ENCODE results near the gene PIK3CA.

PIK3CA gene

GRCh38 chr3:179107617-179108016 lies 40.5 kb upstream of the PIK3CA start:
- TF ChIP-seq TAF1 (IDR thresholded peaks at IDR 0.05; ENCODE audit: borderline replicate concordance, insufficient read depth, low read length) (no peak), POLR2AphosphoS5 (IDR thresholded peaks at IDR 0.05; ENCODE audit: low read depth, low read length) (no peak), SIN3A (IDR thresholded peaks at IDR 0.05; ENCODE audit: borderline replicate concordance, insufficient read depth, low read length) (no peak), REST (IDR thresholded peaks at IDR 0.05; ENCODE audit: insufficient read depth in 1 of 2, low read depth in 2 of 2, low read length in 2 of 2) (no peak), FOXP2 (optimal IDR thresholded peaks at IDR 0.05; ENCODE audit: borderline replicate concordance, extremely low read depth, extremely low read length, insufficient read depth) (no peak)

GRCh38 chr3:179108086-179108485 lies 40.1 kb upstream of the PIK3CA start:
- TF ChIP-seq POLR2AphosphoS5 (IDR thresholded peaks at IDR 0.05; ENCODE audit: low read depth, low read length) (no peak), SIN3A (IDR thresholded peaks at IDR 0.05; ENCODE audit: borderline replicate concordance, insufficient read depth, low read length) (no peak), FOXP2 (optimal IDR thresholded peaks at IDR 0.05; ENCODE audit: borderline replicate concordance, extremely low read depth, extremely low read length, insufficient read depth) (no peak), TAF1 (IDR thresholded peaks at IDR 0.05; ENCODE audit: borderline replicate concordance, insufficient read depth, low read length) (no peak), REST (IDR thresholded peaks at IDR 0.05; ENCODE audit: insufficient read depth in 1 of 2, low read depth in 2 of 2, low read length in 2 of 2) (no peak)

GRCh38 chr3:179113903-179114302 lies 34.3 kb upstream of the PIK3CA start:
- TF ChIP-seq FOXP2 (optimal IDR thresholded peaks at IDR 0.05; ENCODE audit: borderline replicate concordance, extremely low read depth, extremely low read length, insufficient read depth) (no peak), POLR2AphosphoS5 (IDR thresholded peaks at IDR 0.05; ENCODE audit: low read depth, low read length) (no peak), TAF1 (IDR thresholded peaks at IDR 0.05; ENCODE audit: borderline replicate concordance, insufficient read depth, low read length) (no peak), SIN3A (IDR thresholded peaks at IDR 0.05; ENCODE audit: borderline replicate concordance, insufficient read depth, low read length) (no peak), REST (IDR thresholded peaks at IDR 0.05; ENCODE audit: insufficient read depth in 1 of 2, low read depth in 2 of 2, low read length in 2 of 2) (no peak)

- TF ChIP-seq POLR2AphosphoS5 (IDR thresholded peaks at IDR 0.05; ENCODE audit: low read depth, low read length) = no peak
- TF ChIP-seq SIN3A (IDR thresholded peaks at IDR 0.05; ENCODE audit: borderline replicate concordance, insufficient read depth, low read length) = no peak
- TF ChIP-seq TAF1 (IDR thresholded peaks at IDR 0.05; ENCODE audit: borderline replicate concordance, insufficient read depth, low read length) = no peak
- TF ChIP-seq FOXP2 (optimal IDR thresholded peaks at IDR 0.05; ENCODE audit: borderline replicate concordance, extremely low read depth, extremely low read length, insufficient read depth) = no peak
- TF ChIP-seq REST (IDR thresholded peaks at IDR 0.05; ENCODE audit: insufficient read depth in 1 of 2, low read depth in 2 of 2, low read length in 2 of 2) = no peak
These were observed 31.3 kb upstream of the PIK3CA start for GRCh38 chr3:179116816-179117215.

GRCh38 chr3:179133575-179133974 lies 14.6 kb upstream of the PIK3CA start:
- TF ChIP-seq REST (IDR thresholded peaks at IDR 0.05; ENCODE audit: insufficient read depth in 1 of 2, low read depth in 2 of 2, low read length in 2 of 2) (no peak), FOXP2 (optimal IDR thresholded peaks at IDR 0.05; ENCODE audit: borderline replicate concordance, extremely low read depth, extremely low read length, insufficient read depth) (no peak), TAF1 (IDR thresholded peaks at IDR 0.05; ENCODE audit: borderline replicate concordance, insufficient read depth, low read length) (no peak), POLR2AphosphoS5 (IDR thresholded peaks at IDR 0.05; ENCODE audit: low read depth, low read length) (no peak), SIN3A (IDR thresholded peaks at IDR 0.05; ENCODE audit: borderline replicate concordance, insufficient read depth, low read length) (no peak)
